DMS153 treated with DMSO at 0.1 percent for 48 hours (cell line): ENCODE data around the gene ETF1.

Experiments used
- DNase-seq: peaks from one replicate; lab custom pipeline; 2025; ENCODE audit not compliant: unreplicated experiment; lab: John Stamatoyannopoulos, UW

ETF1 gene

DNA sequence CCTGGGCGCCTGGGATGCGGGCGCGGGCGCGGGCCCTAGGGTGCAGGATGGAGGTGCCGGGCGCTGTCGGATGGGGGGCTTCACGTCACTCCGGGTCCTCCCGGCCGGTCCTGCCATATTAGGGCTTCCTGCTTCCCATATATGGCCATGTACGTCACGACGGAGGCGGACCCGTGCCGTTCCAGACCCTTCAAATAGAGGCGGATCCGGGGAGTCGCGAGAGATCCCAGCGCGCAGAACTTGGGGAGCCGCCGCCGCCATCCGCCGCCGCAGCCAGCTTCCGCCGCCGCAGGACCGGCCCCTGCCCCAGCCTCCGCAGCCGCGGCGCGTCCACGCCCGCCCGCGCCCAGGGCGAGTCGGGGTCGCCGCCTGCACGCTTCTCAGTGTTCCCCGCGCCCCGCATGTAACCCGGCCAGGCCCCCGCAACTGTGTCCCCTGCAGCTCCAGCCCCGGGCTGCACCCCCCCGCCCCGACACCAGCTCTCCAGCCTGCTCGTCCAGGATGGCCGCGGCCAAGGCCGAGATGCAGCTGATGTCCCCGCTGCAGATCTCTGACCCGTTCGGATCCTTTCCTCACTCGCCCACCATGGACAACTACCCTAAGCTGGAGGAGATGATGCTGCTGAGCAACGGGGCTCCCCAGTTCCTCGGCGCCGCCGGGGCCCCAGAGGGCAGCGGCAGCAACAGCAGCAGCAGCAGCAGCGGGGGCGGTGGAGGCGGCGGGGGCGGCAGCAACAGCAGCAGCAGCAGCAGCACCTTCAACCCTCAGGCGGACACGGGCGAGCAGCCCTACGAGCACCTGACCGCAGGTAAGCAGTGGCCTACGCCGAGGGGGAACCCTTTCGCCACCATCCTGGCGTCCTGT lies 77.5 kb downstream of the ETF1 start, which contains the start of gene EGR1:
Gene EGR1, plus strand, starts transcription at position 219 of the 864 bp plus-strand sequence. Its CDS starts 283 bp downstream, at position 502.
- peak; percentile 42 for DNase-seq

DNA sequence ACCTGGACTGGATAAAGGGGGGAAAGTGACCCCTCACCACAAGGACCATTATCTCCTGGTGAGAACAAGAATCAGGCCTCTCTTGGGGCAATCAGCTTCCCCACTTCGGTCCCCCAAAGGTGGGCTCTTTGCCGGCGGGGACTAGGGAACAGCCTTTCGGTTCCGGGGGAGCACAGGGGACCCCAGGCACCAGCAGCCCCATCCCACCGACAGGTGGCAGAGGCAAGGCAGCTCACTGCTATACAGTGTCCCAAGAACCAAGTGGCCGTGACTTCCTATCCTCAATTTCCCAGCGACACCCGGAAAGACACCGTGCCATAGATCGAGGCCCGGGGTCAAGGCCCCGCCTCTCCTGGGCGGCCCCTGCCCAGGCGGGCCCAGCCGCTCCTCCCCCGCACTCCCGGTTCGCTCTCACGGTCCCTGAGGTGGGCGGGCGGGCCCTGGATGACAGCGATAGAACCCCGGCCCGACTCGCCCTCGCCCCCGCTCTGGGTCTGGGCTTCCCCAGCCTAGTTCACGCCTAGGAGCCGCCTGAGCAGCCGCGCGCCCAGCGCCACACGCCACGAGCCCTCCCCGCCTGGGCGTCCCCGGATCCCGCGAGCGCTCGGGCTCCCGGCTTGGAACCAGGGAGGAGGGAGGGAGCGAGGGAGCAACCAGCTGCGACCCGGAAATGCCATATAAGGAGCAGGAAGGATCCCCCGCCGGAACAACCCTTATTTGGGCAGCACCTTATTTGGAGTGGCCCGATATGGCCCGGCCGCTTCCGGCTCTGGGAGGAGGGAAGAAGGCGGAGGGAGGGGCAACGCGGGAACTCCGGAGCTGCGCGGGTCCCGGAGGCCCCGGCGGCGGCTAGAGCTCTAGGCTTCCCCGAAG lies 78.4 kb downstream of the ETF1 start:
- DNase-seq, result peak; percentile 89

DNA sequence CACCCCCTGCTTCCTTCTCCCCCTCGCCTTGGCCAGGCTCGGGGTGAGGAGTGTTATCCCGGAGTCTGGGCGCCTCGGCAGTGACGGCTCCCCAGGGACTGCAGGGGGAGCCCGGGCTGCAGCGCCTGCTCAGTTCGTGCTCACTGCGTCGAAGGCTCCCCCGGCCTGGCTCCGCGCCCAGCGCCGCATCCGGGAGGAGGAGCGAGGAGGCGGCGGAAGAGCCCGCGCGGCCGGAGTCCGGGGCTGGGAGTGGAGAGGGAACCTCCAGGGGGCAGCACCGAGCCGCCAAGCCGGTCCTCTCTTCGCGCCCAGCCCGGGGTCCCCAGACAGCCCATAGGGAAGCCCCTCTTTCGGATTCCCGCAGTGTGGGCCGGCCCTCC lies 79.0 kb downstream of the ETF1 start:
- DNase-seq, result peak; percentile 65

DNA sequence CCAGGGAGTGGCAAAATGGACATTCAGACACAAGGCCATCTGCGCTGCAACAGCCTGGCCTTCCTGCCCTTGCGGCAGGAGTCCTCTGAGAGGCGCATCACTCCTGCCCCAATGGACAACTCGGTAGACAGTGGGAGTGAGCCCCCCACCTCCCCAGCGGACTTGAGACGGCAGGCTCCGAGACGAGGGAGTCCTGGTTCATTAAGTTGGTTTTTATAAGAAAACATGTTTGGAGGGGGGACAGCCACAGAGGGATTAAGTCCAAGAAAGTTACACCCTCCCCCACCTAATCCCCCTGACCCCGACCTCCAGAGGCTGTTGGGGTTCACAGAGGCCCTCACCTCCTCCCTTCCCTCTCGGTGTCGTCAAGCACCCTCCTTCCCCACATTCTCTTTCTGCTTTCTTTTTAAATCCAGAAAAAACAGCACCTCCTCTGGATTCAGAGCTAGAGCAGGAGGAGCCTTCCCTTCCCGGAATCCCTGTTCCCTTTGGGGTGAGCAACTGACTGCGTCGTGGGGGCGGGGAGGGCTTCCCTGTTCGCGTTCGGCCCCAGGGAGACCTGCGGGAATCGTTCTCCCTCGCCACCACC lies 79.5 kb downstream of the ETF1 start:
- no peak for DNase-seq

DNA sequence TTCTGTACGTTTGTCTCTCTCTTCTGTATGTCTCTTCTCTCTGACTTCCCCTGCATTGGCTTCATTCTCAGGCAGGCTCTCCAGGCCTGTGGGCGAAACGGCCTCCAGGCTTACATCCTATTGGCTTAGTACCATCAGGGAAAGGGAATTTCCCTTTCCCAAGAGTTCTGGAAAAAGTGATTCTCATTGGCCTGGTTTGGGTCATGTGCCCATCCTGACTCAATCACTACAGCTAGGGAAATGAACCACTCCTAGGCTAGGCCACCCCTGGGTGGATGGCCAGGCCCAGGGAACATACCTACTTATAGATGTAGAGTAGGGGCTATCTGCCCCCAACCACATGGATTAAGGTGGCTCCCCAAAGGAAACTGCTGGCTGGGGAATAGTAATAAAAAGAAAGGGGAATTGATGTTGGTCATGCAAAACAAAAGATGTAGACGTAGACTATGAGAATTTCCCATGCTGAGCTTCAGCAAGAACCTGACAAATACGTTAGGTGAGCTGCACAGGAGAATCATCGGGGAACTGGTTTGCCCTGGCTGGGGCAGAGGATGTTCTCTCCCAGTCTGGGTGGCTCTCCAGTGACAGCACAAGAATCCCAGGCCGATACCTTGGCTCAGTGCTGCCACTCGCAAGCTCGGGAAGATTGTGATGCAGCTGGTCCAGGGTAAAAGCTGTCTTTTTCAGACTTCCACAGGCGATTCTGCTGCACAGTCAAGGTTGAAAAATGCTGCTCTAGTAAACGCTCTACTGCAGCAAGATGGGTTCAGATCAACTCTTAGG lies 81.5 kb downstream of the ETF1 start:
- DNase-seq, result no peak

DNA sequence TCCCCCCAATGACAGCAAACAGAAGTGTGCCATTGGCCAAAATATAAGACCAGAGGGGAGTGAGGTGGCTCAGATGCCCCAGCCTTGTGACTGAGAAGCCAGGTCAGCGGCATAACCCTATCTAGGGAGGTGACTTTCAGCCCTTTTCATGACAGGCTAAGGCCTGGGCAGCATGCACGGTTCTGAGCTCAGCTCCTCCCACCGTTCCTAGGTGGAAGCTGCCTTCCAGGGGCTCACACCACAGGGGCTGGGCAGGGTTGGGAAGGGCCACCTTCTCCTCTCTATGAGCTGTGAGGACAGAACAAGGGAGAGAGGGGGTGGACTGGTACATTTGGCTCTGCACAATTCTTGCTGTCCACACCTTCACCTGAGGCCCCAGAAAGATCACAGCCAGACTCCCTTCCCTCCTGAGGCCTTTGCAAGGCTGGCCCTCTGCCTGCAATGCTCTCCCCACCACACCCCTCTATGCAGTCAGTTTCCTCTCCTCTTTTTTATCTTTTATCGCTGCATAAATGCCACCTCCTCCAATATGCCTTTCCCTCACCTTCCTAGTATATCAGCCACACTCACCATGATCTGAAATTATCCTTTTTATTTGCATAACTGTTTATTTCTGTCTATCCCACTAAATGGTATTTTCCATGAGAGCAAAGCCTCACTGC lies 82.9 kb downstream of the ETF1 start:
- DNase-seq, result no peak

DNA sequence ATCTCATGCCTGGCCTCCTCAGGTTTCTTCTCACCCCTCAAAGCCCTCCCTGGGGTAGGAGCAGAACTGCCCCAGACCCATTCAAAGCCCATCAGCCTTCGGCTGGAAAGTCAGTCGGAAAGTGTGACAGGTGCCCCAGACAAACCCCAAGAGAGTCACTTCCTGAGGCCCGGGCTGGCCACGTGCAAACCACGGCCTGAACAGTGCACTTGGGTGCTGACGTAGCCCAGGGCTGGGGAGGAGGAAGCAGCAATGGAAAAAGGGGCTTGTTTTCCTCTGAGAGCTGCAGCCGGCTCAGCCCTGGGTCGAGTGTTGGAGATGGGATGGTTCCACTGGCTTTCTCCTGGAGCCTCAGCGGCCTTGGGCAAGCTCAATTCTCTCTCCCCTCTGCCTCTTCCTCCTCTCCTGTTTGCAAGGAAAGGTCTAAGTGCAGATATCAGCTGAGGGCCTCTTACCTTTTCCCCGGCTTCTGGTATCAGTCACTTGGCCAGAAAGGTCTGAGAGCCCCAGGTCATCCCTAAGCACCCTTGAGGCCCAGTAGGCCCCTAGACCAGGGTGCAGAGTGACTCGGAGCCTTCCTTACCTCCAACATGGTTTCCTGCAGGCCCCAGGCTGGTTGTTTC lies 83.6 kb downstream of the ETF1 start:
- no peak for DNase-seq

DNA sequence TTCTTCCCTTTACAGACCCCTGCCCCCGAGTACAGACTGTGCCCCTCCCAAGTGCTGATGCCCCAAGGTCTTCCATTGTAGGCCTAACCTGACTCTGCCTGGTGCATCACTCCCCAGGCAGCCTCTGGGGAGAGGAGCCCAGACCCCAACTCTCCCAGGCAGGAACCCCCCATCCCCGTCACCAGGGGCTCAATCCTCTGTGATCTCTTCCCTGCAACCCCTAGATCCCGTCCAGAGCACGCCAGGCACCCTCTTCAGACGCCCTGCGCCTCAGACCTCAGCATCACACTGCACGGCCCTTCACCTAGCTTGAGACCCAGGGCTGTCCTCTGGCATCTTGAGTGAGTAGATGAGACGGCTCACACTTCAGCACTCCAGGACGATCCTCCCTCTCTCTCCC lies 84.2 kb downstream of the ETF1 start:
- no peak for DNase-seq

DNA sequence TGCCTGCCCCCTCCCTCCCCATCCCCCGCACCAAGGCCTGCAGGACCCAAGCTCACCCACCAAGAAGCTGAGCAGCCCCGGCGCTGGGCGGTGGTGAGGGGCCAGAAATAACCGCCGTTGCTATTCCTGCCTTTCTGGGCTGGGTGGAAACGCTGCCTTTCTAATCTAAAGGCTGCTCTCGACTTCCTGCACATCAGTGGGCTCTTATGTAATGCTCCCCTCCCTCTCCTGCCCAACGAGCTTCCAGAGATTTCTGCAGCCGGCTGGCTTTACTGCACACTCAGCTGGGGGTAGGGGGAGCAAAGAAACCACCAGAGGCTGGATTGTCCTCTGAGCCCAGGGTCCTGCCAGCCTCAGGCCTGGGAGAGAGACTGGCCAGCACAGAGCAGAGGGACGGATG lies 84.7 kb downstream of the ETF1 start:
- DNase-seq, result no peak

DNA sequence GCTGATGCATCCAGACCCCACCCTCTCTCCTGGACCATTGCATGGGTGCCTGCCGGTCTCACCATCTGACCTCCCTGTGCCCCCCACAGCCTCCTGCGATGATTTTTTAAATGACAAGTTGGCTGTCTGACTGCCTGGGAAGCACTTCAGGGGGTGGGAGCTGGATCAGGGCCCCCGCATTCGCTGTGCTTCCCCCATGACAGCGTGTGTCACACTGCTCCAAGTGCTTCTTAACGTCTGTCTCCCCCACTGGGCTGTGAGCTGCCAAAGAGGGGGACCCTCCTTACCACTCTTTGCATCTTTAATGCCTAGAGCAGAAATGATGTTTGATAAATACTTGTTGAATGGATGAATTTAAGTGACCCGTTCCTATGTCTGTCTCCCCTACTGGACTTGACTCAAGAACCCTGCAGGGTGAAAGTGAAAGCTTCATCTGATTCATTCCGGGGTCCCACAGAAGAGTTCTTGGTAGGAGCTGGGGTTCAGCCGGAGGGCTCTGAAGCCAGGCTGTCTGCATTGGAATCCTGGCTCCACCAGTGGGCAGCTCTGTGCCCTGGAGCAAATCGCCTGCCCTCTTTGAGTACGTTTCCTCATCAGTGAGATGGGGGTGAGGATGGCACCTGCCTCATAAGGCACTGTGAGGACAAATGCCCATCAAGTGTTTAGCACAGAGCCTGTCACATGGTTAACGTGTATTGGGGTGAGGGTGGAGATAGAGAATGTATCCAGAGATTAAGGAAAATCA lies 85.3 kb downstream of the ETF1 start:
- DNase-seq, result no peak
